ENCODE results near the gene PAWR. TPM values are rescaled to one million over a fixed set of nuclear protein-coding genes. Genes with fewer than 3 reads are reported as not detected.
"Not testable (repeated sequence)": the region's sequence is repeated elsewhere in the genome, so short reads cannot be mapped to it uniquely, and the experiment has no call there.

The PAWR gene
- total and polyA plus RNA-seq, 7 donors, result 0.77 to 3.5 (median 1.9) TPM

GRCh38 chr12:79567175-79567563 lies 123.6 kb downstream of the PAWR start:
- TF ChIP-seq, protein P1, sequence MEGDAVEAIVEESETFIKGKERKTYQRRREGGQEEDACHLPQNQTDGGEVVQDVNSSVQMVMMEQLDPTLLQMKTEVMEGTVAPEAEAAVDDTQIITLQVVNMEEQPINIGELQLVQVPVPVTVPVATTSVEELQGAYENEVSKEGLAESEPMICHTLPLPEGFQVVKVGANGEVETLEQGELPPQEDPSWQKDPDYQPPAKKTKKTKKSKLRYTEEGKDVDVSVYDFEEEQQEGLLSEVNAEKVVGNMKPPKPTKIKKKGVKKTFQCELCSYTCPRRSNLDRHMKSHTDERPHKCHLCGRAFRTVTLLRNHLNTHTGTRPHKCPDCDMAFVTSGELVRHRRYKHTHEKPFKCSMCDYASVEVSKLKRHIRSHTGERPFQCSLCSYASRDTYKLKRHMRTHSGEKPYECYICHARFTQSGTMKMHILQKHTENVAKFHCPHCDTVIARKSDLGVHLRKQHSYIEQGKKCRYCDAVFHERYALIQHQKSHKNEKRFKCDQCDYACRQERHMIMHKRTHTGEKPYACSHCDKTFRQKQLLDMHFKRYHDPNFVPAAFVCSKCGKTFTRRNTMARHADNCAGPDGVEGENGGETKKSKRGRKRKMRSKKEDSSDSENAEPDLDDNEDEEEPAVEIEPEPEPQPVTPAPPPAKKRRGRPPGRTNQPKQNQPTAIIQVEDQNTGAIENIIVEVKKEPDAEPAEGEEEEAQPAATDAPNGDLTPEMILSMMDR (IDR thresholded peaks at IDR 0.05), result no peak
- ATAC-seq (no peak), DNase-seq (no peak)
- intact Hi-C loops (cut with DNase I), result no loop called here
- Histone ChIP-seq H3K4me1 (no peaks in the 10 kb centered on the region), H3K36me3 (ENCODE audit: insufficient read depth in 1 of 2, low read depth in 1 of 2) (no peaks in the 10 kb centered on the region), H3K9me3 (peaks cover 7% of the 10 kb centered on the region), H3K27ac (no peak overlapping the region), H3K4me3 (no peak overlapping the region), H3K27me3 (ENCODE audit: insufficient read depth in 3 of 3, low read length in 2 of 3) (no peaks in the 10 kb centered on the region)
- WGBS, 3 donors, result 62 to 67% (median 63%) methylated on average over 1 of the region's 1 CpG

- no peaks in the 10 kb centered on the region for H3K27me3 ChIP-seq (ENCODE audit: insufficient read depth in 3 of 3, low read length in 2 of 3)
- no peaks in the 10 kb centered on the region for H3K4me1 ChIP-seq
- intact Hi-C loops (cut with DNase I), result no loop called here
- WGBS, 3 donors, result 63 to 69% (median 69%) methylated on average over 4 of the region's 4 CpGs
- peaks cover 1% of the 10 kb centered on the region for H3K9me3 ChIP-seq
- no peak overlapping the region for H3K27ac ChIP-seq
- ATAC-seq (no peak), DNase-seq (no peak)
- H3K4me3 ChIP-seq, result no peak overlapping the region
- no peaks in the 10 kb centered on the region for H3K36me3 ChIP-seq (ENCODE audit: insufficient read depth in 1 of 2, low read depth in 1 of 2)
- TF ChIP-seq, protein P1 (IDR thresholded peaks at IDR 0.05), result no peak
These were observed 124.2 kb downstream of the PAWR start for GRCh38 chr12:79566452-79567174.

DNA sequence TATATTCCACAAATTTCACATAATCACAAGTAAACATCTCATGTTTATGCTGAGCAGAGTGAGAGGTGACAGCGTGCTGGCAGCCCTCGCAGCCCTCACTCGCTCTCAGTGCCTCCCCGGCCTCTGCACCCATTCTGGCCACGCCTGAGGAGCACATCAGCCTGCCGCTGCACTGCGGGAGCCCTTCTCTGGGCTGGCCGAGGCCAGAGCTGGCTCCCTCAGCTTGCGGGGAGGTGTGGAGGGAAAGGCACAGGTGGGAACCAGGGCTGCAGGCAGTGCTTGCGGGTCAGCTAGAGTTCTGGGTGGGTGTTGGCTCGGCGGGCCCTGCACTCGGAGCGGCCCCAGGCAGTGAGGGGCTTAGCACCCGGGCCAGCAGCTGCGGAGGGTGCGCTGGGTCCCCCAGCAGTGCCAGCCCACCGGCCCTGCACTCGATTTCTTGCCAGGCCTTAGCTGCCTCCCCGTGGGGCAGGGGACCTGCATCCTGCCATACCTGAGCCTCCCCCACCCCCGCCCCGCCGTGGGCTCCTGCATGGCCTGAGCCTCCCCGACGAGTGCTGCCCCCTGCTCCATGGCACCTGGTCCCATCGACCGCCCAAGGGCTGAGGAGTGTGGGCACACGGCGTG lies 125.9 kb downstream of the PAWR start:
- H3K27ac ChIP-seq; H3K27me3 ChIP-seq (ENCODE audit: insufficient read depth in 3 of 3, low read length in 2 of 3); H3K36me3 ChIP-seq (ENCODE audit: insufficient read depth in 1 of 2, low read depth in 1 of 2); intact Hi-C loops (cut with DNase I); H3K4me3 ChIP-seq; ATAC-seq; H3K4me1 ChIP-seq; DNase-seq; H3K9me3 ChIP-seq: not testable (repeated sequence)
- WGBS, 3 donors, result 96 to 99% (median 97%) methylated on average over 27 to 29 of the region's 29 CpGs

GRCh38 chr12:79563021-79563740 lies 127.6 kb downstream of the PAWR start:
- Histone ChIP-seq H3K27me3 (ENCODE audit: insufficient read depth in 3 of 3, low read length in 2 of 3) (no peaks in the 10 kb centered on the region), H3K4me1 (no peaks in the 10 kb centered on the region), H3K9me3 (no peaks in the 10 kb centered on the region), H3K27ac (no peak overlapping the region), H3K4me3 (no peak overlapping the region), H3K36me3 (ENCODE audit: insufficient read depth in 1 of 2, low read depth in 1 of 2) (no peaks in the 10 kb centered on the region)
- no peak for DNase-seq
- intact Hi-C loops (cut with DNase I), result no loop called here
- TF ChIP-seq, protein P1 (IDR thresholded peaks at IDR 0.05), result no peak
- ATAC-seq, result no peak
- WGBS, 3 donors, result 76 to 91% (median 79%) methylated on average over 3 of the region's 3 CpGs

All from psoas muscle (tissue), 8 donors.